ENCODE data around the gene SYNE3.
"Not testable (repeated sequence)": the region's sequence is repeated elsewhere in the genome, so short reads cannot be mapped to it uniquely, and the experiment has no call there.

The SYNE3 gene

DNA sequence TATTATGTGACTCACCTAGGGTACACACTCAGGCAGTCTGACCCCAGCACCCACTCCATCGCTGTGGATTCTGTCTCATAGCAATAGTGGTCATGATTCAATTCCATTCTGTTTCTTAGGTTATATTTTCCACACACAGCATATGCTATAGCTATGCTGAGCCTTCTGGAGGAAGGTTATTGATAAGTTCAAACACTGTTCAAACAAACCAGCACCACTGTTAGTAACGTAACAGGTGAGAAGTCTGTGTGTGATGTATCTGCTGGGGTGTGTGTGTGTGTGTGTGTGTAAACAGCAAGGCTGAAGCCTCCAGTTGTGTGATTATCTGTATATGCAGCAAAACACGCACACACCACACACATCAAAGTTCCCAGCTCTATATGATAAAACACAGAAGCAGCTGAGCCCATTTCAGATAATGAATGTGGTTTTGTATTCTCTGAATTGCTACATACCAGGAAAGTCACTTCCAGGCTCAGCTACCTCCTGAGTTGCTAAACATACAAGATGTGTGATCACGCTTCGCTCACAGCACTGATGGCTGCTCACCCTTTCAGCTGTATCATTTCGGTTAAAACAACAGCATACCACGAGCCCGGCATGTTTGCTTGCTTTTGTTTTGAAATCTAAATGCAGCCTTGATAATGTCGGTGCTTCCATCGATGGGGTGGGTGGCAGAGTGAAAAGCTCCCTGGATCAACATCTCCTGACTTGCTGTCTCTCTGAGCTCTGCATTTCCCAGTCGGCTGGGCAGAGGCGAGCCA lies 6.8 kb upstream of the SYNE3 start:
- DNase-seq = peak; percentile 63

- DNase-seq = no peak
These were observed 6.1 kb upstream of the SYNE3 start for GRCh38 chr14:95522556-95522955.

- no peak for DNase-seq
These were observed 5.7 kb upstream of the SYNE3 start for GRCh38 chr14:95522116-95522515.

DNA sequence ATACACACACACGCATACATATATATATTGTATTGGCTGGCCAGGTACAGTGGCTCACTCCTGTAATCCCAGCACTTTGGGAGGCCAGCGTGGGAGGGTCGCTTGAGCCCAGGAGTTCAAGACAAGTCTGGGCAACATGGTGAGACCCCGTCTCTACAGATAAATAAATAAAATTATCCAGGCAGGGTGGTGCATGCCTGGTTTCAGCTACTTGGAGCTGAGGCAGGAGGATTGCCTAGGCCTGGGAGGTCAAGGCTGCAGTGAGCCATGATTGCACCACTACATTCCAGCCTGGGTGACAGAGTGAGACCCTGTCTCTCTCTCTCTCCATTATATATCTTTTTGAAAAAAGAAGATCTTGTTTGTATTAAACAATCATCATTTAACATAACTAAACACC lies 4.6 kb upstream of the SYNE3 start:
- no peak for DNase-seq

GRCh38 chr14:95520346-95520745 lies 3.9 kb upstream of the SYNE3 start:
- no peak for DNase-seq

DNA sequence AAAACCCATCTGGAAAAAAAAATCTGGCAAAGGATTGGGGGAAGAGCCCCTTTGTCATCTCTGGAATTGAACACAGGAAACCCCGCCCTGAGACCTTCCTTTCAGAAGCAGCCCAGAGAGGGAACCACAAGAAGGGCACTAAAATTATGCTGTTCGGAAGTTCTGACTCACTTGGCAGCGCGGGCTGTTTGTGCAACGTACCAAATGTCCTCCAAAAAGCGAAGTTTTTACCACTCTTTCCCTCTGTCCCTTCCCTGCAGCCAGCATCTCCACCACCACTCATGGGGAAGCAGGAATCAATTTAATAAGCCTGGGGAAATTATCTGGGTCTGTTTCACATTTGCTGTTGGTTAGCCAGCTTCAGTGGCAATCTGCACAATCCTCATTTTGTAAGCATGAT lies 3.2 kb upstream of the SYNE3 start:
- peak; percentile 78 for DNase-seq

GRCh38 chr14:95518045-95518751 lies 1.7 kb upstream of the SYNE3 start:
- no peak for DNase-seq

DNA sequence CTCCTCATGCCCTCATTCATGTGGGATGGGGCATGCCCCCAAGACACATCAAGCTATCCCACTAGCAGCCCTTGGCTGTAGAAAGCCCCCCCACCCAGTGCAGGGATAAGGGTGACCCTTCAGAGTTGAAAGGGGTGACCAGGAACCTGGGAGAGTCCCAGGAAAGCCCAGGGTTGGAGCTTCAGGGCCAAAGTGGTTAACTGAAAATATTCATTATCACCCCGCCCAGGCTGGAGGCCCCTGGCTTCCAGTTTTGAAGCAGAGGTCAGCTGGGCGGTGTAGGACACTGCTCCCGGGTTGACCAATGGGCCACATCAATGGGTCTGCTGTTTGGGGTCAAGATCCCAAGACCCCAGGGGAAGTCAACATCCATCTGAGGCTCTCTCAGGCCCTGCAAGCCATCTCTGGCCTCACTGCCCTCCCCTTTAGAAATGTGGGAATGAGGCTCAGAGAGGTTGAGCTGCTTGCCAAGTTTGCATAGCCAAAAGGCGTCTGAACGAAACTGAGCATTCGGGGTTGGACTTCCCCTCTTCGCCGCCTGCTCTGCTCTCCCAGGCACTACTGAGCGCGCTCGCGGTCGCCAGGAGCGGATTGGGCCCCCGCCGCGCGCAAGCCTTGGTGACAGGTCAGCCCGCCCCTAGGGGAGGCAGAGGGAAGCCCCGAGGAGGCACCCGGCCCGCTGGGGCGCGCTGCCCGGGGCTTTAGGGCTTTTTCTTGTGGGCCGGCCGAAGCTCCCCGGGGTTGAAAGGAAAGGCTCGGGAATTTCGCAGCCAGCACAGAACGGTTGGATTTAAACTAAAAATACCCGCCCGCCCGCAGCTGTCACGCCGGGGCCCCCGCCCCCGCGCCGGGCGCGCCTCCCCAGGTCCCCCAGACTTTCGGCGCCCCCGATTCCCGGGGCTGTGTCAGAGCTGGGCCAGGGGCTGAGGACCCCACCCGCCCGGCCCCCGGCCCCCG lies 576 bp downstream of the SYNE3 start:
- DNase-seq = peak; percentile 86

DNA sequence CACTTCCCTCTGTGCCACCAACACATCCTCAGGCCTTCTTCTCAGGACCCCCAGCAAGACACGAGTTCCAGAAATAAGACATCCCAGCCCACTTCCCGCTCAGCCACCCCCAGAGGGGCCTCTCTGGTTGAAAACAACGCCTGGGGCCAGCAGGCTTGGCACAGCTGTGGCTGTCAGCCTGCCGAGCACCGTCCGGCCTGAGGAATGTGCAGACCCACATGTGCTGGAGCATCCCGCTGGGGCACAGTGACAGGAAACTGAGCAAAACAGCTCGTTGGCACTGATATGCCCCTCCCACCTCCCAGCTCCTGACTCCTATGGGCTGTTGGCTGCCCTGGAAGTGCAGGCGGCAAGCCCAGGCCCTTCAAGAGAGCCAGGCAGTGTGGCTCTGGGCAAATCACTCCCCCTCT lies 1.4 kb downstream of the SYNE3 start:
- no peak for DNase-seq

DNA sequence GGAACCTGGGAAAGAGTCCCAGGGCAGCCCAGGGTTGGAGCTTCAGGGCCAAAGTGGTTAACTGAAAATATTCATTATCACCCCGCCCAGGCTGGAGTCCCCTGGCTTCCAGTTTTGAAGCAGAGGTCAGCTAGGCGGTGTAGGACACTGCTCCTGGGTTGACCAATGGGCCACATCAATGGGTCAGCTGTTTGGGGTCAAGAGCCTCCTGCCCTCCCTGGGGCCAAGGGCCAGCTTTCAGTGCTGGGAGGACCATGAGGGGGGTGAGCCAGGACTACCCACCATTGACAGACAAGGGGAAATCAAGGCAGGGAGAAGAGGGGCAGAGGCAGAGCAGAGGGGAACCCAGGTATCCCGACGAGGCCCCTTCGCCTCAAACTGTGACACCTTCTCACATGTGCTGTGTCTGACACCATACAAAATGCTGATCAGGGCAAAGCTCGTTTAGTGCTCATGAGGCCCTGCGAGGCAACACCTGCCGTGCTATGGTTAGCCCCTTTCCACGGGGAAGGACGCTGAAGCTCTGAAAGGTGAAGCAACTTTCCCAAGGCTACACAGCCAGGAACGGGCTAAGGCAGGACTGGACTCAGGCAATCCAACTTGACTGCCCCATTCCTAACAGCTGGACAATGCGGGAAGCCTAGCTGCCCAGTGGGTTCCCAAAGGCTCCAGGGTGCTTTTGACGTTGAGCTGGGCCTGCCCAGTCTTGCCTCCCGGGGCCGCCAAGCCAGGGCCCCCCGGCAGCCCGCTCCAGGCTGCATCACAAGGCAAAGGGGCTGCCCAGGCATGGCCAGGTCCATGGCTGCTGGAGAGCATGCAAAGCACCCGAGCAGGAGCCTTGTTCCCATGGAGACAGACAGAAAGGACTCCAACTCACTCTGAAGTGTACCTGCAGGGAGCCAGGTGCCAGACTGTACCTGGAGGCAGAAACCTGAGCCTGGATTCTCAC lies 2.0 kb downstream of the SYNE3 start:
- no peak for DNase-seq

DNA sequence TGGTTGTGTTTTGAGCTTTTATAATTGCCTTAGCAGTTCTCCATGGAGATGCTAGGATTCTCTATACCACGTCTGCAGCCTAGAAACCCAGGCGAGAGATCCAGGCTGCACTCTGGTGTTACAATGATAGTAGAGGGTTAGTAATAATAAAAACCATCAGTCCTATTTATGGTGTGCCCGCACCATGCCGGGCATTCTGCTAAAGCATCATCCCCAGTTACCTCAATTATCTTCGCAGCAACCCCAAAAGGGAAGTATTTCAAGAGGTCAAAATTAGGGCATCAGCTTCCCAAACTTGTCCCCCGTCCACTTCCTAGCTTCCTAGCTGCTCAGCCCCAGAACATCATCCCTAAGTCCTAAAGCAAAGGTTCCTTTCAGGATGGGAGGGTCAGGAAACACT lies 3.2 kb downstream of the SYNE3 start:
- no peak for DNase-seq

DNA sequence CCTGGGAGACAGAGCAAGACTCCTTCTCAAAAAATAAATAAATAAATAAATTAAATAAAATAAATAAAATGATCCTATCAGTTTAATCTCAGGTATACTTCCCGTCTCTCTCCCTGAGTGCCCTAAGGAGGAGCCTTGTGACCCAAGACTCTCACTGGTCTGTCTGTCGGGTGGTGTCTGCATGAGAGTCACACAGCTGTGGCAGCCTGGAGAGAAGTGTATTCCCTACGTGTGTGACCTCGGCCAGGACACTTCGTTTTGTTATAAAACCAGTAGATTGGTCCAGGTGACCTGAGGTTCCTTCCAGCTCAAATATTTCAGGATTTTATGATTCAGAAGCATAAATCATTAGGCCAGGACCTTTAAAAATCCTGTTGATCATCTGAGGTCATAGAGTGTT lies 4.8 kb downstream of the SYNE3 start:
- no peak for DNase-seq

GRCh38 chr14:95510804-95511203 lies 5.6 kb downstream of the SYNE3 start:
- no peak for DNase-seq

DNA sequence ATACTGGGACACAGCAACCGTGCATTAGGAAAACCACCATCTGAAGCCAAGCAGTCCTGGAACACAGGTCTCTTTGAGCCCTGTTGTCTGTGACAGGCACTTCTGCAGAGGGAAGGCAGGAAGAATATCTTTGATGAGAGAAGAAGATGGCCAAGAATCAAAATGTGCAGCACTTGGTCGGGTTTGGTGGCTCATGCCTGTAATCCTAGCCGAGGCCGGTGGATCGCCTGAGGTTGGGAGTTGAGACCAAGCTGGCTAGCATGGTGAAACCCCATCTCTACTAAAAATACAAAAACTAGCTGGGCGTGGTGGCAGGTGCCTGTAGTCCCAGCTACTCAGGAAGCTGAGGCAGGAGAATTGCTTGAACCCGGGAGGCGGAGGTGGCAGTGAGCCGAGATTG lies 6.1 kb downstream of the SYNE3 start:
- not testable (repeated sequence) for DNase-seq

DNA sequence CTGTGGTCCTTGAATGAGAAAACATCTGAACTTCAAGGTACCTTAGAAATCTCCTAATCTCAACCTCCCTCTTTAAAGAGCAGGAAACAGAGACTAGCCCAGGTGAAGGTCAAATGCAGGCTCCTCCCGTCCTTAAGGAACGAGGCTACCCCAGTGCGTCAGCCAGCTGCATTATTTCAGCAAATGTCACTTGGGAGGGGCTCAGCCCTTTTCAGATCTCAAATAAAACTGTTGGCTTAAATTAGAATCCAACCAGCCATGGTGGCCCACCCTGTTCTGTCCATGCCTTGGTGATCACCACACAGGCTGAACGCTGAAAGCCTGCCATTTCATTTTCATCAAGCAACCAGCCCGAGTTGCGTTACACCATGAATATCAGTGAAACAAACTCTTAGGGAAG lies 7.0 kb downstream of the SYNE3 start:
- no peak for DNase-seq

DNA sequence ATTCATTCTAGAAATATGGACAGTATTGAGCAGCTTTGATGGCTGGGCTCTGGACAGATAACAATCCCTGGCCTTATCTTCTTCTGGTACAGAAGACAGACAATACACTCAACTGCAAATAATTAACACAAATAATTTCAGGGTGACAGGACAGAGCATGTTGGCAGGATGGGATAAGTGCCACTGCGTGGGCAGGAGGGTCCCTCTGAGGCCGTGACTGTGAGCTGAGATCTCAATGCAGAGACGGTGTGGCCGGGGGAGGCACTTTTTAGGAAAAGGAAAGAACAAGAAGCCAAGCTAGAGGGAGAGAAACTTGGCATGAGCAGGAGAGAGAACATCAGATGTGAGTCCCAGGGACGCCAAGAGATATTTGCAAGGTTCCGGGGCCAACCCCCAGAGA lies 8.1 kb downstream of the SYNE3 start:
- DNase-seq = no peak

DNA sequence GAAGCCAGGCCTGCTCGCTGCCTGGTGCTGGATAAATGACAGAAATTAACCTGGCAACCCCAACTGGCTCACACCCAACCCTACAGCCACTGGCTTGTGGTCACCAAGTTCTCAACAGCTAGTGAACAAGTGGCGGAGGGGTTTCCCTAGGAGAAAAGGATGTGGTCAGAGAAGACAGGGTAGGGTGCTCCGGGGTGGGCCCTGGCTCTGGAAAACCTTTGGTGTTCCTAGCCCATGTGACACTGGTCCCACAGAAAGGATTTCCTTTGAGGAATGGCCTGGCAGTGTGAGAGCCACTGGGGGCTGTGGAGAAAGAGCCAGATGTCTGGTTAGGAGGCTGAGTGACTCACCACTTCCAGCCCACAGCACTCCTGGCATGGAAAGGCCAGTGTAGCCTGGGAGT lies 8.7 kb downstream of the SYNE3 start:
- DNase-seq = no peak

DNA sequence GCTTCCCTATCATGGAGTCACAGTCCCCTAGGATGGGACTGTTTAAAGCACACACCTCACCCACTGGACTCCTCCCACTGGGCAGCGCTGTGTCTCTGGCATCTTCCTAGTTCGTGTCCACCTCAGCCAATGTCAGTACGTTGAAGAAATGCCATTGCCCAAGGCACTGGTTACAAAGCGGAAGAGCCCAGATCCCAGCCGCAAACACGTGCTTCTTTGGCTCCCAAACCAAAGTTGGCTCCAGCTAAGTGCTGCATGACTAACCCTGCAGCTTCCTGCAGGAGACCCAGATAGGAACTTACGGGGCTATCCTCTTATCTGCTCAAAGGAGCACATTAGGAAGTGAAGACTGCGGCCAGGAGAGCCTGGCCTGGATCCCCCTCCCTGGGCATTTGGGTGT lies 9.3 kb downstream of the SYNE3 start:
- DNase-seq = no peak

GRCh38 chr14:95505030-95505589 lies 11.3 kb downstream of the SYNE3 start:
- DNase-seq = no peak

GRCh38 chr14:95504135-95505029 lies 12.1 kb downstream of the SYNE3 start:
- peak; percentile 38 for DNase-seq

All from stimulated activated CD4-positive, alpha-beta T cell treated with anti-CD3 and anti-CD28 coated beads, Interleukin-4, amount 100 ng/mL, for 24 hours (primary cell).